GM10248 (cell line): ENCODE measurements around the gene C4orf50.
A peak's percentile ranks its signal among the peaks of the same experiment; 100 is the strongest.

Experiments
- CTCF ChIA-PET: fragments of 300-600 bp; sonication (Branson Sonifier 250); formaldehyde crosslinking; extraction: SDS; loops from one replicate; lab custom pipeline; 2021; ENCODE audit warnings: antibody characterized with exemption; lab: Yijun Ruan, JAX
- POLR2A ChIA-PET: fragments of 350-650 bp; sonication (Branson Sonifier 250); formaldehyde crosslinking; extraction: SDS; loops from one replicate; lab custom pipeline; 2020; ENCODE audit warnings: antibody characterized with exemption; lab: Yijun Ruan, JAX
- DNase-seq: peaks from one replicate; pipeline ENCODE4 v3.0.0; 2012; ENCODE audit errors: extremely low spot score
- TF ChIP-seq, protein P1 (sequence below): IDR thresholded peaks from 2 replicates; pipeline ENCODE4 v1.5.1; 2012; ENCODE audit warnings: mild to moderate bottlenecking, low read depth; ENCODE audit errors: extremely low read depth, missing control alignments, control extremely low read depth

C4orf50 gene

DNA sequence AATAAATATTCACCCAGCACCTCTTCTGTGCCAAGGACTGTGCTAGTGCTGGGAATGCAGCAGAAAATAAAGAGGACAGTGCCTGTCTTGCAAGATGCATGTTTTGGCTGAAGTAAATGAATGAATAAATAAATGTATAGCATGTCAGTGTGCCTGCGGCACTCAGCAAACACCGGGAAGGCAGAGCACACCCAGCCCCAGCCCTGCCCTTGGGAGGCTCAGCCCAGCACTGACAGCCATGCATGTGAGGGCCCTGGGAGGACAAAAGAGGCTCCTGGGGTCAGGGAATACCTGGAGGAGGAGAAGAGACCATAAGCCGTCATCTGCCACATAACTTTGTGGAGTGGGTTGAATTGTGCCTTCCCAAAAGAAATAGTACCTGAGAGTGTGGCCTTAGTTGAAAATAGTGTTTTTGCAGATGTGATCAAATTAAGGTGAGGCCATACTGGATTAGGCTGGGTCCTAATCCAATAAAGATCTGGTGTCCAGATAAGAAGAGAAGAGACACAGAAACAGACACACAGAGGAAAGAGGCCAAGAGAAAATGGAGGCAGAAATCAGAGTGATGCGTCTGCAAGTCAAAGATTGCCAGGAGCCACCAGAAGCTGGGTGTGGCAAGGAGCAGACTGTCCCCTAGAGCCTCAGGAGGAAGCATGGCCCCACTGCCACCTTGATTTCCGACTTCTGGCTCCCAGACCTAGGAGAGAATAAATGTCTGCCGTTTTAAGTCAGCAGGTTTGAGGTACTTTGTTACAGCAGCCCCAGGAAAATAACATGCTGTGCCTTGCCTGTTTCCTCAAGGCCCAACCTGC lies 16.3 kb downstream of the C4orf50 start:
- TF ChIP-seq, protein P1, sequence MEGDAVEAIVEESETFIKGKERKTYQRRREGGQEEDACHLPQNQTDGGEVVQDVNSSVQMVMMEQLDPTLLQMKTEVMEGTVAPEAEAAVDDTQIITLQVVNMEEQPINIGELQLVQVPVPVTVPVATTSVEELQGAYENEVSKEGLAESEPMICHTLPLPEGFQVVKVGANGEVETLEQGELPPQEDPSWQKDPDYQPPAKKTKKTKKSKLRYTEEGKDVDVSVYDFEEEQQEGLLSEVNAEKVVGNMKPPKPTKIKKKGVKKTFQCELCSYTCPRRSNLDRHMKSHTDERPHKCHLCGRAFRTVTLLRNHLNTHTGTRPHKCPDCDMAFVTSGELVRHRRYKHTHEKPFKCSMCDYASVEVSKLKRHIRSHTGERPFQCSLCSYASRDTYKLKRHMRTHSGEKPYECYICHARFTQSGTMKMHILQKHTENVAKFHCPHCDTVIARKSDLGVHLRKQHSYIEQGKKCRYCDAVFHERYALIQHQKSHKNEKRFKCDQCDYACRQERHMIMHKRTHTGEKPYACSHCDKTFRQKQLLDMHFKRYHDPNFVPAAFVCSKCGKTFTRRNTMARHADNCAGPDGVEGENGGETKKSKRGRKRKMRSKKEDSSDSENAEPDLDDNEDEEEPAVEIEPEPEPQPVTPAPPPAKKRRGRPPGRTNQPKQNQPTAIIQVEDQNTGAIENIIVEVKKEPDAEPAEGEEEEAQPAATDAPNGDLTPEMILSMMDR = no peak
- CTCF ChIA-PET = interaction anchor here (5.7 kb wide), 1 partner anchor 323 kb away, joined by 94 read pairs; no protein-coding TSS in a partner anchor
- no peak for DNase-seq
- POLR2A ChIA-PET = no interaction called here

DNA sequence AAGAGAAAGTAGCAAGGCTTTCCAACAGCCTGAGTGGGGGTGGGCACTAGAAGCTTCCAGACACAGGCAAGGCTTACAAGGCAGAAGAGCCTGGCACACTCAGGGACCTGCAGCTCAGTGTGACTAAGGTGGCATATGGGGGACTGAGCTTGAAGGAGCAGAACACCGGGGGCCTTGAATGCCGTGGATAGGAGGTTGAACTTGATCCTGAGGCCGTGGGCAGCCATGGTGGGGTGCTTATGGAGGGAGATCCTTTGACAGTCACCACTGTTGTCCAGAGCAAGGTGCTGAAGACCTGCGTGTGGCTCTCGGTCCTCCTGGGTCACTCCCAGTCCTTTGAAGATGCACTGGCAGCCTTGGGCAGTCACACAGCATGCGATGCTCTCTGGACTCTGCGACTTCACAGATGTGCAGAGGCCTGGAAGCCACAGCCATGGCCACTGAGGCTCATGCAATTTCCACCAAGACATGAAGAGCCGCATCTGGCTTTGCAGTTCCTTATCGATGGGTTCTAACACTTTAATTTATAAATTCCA lies 18.3 kb downstream of the C4orf50 start:
- ChIA-PET CTCF (interaction anchor here (0.7 to 5.7 kb wide), 17 partner anchors 9 to 547 kb away, joined by 3 to 94 read pairs (median 15); partner anchors contain the start of genes C4orf50 and JAKMIP1), POLR2A (no interaction called here)
- TF ChIP-seq, protein P1 = no peak
- no peak for DNase-seq

DNA sequence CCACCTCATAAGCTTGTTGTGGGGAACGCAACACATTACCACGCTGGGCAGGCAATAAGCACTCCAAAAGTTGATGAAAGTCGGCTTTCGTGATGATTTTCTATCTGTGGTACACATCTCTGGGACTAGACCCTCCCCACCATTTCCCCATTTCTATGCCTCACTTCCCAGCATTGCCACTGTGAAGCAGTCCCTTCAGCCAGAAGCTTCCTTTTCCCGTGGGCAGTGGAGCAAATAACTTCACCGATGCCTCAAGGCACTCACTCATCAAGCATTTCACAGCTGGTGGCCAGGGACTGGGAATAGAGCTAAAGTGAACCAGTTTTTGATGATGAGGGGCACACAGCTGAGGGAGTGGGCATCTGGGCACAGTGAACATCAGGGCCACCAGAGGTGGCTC lies 18.9 kb downstream of the C4orf50 start:
- no peak for DNase-seq
- ChIA-PET POLR2A (no interaction called here), CTCF (interaction anchor here (0.7 to 5.7 kb wide), 18 partner anchors 10 to 547 kb away, joined by 3 to 94 read pairs (median 14); partner anchors contain the start of genes C4orf50 and JAKMIP1)
- TF ChIP-seq, protein P1 = no peak

DNA sequence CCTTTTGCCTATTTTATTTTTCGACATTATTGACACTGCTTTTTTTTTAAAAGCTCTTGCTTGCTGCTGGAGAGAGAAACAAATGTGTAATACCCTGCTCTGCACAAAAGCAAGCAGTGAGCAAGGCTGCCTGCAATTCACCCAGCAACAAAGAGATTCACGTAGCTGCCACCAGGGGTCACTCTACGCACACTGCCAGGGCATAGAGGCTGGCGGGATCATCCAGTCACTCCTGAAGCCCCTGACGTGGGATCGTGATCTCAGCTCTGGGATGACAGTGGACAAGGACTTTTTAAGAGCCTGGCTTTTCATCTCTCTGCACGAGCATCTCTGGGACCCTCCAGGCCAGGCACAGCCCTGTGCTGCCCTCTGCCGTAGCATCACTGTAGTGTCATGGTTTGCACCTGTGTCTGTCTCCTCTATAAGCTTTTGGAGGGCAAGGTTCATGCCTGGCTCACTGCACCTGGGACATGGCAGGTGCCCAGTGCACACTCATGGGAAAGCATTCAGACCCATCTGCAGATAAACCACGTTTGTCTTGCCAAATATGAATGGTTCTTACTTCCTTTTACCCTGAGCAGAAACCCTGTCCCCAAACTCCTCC lies 19.8 kb downstream of the C4orf50 start:
- peak; percentile 77 for DNase-seq
- POLR2A ChIA-PET = interaction anchor here (0.6 kb wide), 1 partner anchor 96 kb away, joined by 5 read pairs; no protein-coding TSS in a partner anchor
- TF ChIP-seq, protein P1 = peak; percentile 85
- CTCF ChIA-PET = interaction anchor here (0.6 to 5.7 kb wide), 50 partner anchors 8 to 548 kb away, joined by 3 to 94 read pairs (median 4); partner anchors contain the start of gene C4orf50

DNA sequence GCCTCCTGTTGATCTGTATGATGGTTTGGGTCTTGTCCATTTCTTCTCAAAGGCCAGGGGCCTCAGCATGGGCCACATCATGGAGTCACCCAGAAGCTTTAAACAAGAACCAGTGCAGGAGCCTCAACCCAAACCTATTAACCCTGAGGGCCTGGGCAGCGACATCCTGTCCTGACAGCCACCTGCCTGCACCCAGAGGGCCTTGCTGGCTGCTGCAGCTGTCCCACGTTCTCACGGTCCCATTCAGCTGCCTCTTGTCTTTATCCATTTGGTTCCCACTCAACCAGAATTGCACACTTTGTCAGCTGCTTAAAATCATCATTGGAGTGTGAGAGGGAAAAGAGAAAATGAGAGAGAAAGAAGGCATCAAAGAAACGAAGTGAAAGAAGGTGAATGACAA lies 21.6 kb downstream of the C4orf50 start:
- no peak for DNase-seq
- POLR2A ChIA-PET = no interaction called here
- CTCF ChIA-PET = interaction anchor here (2.0 to 5.7 kb wide), 9 partner anchors 10 to 335 kb away, joined by 5 to 94 read pairs (median 40); partner anchors contain the start of gene C4orf50
- TF ChIP-seq, protein P1 = no peak
